Retinal pigment epithelial cell (primary cell): ENCODE data around the gene BRIP1.
A peak's percentile ranks its signal among the peaks of the same experiment; 100 is the strongest.

Experiments
- DNase-seq: peaks from one replicate; pipeline ENCODE4 v3.0.0-alpha.2; 2010; ENCODE audit warnings: low read depth
- H3K4me3 ChIP-seq: 2 replicates; pipeline ENCODE4 v1.5.1; 2011; ENCODE audit warnings: mild to moderate bottlenecking, low read length, control low read depth, moderate library complexity
- CTCF ChIP-seq: conservative IDR thresholded peaks from 2 replicates; pipeline ENCODE4 v1.5.1; 2011; ENCODE audit warnings: low read depth, low read length, control low read depth, inconsistent platforms

Gene BRIP1

GRCh38 chr17:61837175-61838051 lies 25.9 kb downstream of the BRIP1 start:
- H3K4me3 ChIP-seq, result no peak overlapping the region
- TF ChIP-seq CTCF, result peak; percentile 84
- no peak for DNase-seq

DNA sequence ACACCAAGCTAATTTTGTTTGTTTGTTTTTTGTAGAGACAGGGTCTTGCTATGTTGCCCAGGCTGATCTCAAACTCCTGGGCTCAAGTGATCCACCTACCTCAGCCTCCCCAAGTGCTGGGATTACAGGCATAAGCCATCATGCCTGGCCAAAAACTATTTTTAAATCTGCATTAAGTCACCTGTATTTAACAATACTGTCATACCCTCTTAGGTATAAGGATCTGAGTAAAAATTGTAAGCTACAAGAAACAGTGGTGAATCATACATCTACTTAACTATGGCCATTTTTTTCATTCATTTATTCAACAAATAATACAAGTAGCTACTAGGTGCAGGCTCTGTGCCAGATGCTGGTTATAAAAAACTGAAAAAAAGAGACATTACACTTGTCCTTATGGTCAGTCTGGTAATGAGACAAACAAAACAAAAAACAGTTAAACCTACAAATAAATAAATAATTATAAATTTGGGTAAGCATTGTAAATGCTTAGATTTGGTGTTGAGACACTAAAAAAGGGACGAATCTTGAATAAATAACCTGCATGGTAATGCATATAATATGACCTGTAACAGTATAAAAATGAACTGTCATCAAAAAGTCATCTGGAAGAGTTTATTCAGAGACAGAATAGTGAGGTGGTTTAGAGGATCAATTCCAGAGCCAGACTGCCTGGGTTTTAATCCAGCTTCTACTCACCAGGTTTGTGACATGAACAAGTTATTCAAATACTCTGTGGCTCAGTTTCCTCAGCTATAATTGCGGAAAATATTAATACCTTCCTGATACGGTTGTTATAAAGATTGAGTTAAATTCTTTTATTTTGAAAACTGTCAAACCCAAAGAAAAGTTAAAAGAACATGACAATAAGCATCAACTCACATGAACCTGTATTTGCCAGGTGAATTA lies 26.8 kb downstream of the BRIP1 start:
- TF ChIP-seq CTCF, result no peak
- no peak for DNase-seq

DNA sequence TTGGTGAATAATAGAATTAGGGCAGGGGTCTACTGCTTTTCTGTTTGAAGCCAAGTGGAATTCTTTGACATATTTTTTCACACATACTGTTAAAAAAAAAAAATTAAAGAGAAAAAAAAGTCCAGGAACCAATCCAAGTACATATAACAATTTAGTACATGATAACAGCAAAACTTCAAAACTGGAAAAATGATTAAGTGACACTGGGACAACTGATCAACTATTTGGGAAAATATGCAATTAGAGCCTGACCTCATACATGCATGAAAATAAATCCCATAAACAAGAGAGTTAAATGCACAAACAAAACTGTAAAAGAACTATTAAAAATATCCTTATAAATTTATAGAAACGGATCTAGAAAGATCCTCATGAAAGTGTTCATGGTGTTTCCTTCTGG lies 27.7 kb downstream of the BRIP1 start:
- no peak overlapping the region for H3K4me3 ChIP-seq
- no peak for TF ChIP-seq CTCF
- no peak for DNase-seq

More for the DNA sequence above, 26.8 kb downstream of the BRIP1 start:
- no peak overlapping the region for H3K4me3 ChIP-seq

DNA sequence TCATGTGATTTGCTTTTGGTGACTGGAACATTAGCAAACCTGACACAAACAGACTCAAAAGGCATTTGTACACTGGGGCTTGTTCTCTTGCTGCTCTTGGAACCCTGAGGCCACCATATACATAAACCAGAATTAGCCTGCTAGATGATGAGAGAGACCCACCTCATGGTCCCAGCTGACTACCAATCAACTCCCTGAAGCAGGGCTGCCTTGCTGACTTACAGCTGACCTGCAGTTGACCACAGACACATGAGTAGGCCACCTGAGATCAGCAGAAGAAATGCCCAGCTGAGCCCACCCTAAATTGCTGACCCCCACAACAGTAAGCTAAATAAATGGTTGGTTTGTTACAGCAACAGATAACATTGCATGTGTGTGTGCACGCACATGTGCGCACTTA lies 28.7 kb downstream of the BRIP1 start:
- DNase-seq, result no peak
- TF ChIP-seq CTCF, result no peak
- H3K4me3 ChIP-seq, result no peak overlapping the region

DNA sequence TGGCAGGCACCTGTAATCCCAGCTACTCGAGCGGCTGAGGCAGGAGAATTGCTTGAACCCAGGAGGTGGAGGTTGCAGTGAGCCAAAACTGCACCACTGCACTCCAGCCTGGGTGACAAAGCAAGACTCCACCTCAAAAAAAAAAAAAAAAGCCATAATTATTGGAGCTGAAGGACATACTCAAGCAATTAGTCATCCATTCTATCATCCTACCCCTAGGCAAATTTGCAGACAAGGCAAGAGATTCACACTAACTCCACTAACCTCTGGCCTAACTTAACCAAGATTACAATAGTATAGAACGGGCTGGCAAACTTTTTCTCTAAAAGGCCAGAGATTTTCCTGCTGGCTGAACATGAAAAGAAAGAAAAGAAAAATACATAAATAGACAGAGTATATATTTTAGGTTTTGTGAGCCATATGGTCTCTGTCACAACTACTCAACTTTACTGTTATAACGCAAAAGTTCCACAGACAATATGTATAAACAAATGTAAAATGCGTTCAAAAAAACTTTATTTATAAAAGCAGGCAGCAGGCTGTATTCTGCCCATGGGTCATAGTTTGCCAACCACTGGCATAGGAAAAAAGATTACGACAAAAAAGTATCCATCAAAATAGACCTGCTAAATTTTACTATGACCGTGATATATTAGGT lies 29.7 kb downstream of the BRIP1 start:
- no peak for DNase-seq
- no peak overlapping the region for H3K4me3 ChIP-seq
- TF ChIP-seq CTCF, result no peak

- no peak for TF ChIP-seq CTCF
- H3K4me3 ChIP-seq, result no peak overlapping the region
- no peak for DNase-seq
These were observed 30.9 kb downstream of the BRIP1 start for GRCh38 chr17:61832463-61832862.
